GM12801 (cell line): ENCODE results near the gene NAT8L.

Source experiments
- CTCF ChIP-seq: IDR thresholded peaks from one replicate; pipeline ENCODE4 v1.5.1; 2011; ENCODE audit warnings: control low read depth; ENCODE audit not compliant: insufficient read length; ENCODE audit errors: extremely low read depth

Gene NAT8L

GRCh38 chr4:2101346-2102044 is 42.4 kb downstream of the NAT8L start:
- TF ChIP-seq CTCF = no peak

GRCh38 chr4:2102045-2102883 is 43.1 kb downstream of the NAT8L start:
- TF ChIP-seq CTCF = no peak

- no peak for TF ChIP-seq CTCF
Measured at GRCh38 chr4:2103127-2103842, 44.2 kb downstream of the NAT8L start.

GRCh38 chr4:2103843-2104547 is 44.9 kb downstream of the NAT8L start:
- TF ChIP-seq CTCF = no peak

DNA sequence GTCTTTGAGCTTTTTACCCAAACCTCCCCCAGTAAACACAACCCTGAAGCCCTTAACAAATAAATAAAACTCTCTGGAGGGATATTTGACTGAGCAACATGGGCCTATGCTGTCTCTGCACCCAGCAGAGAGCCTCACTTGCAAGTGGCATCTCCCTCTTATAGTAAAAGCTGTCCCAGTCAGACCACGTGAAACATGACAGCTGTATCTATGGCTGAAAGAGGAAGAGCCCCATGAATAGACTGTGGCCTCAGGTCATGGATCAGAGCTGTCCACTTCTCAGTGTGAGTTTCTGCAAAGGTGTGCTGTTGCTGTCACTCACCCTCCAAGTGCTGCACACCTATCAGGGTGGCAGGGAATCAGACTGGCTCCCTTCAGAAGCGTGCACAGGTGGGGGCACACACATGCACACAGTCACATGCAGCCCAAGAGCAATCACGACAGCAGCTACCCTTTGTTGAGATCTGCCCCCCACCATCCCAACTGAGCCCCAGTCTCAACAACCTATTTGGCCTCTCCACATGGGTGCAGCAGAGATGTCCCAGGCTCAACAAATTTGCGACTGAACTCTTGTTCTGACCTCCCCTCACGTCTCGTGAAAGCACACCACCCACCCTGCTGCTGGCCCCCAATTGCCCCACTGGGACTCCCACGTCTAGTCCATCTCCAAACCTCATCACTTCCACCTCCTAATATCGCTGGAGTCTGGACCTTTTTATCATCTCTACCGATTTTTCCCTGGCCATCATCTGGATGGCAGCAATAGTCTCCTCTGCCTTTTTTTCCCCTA is 45.6 kb downstream of the NAT8L start:
- no peak for TF ChIP-seq CTCF

GRCh38 chr4:2105559-2105958 is 46.4 kb downstream of the NAT8L start:
- TF ChIP-seq CTCF = no peak
